DOHH2 (cell line): ENCODE results near the gene MAPKAPK2.

ENCODE experiments used
- CTCF ChIP-seq: fragments of 200-600 bp; sonication (generic); IDR thresholded peaks from one replicate; pipeline ENCODE4 v1.5.1; 2014; ENCODE audit warnings: antibody characterized with exemption, mild to moderate bottlenecking, low read depth, low read length; ENCODE audit not compliant: poor library complexity, severe bottlenecking
- EZH2phosphoT487 ChIP-seq: fragments of 200-600 bp; sonication (generic); IDR thresholded peaks from 2 replicates; pipeline ENCODE4 v1.6.1; 2017; ENCODE audit warnings: borderline replicate concordance, mild to moderate bottlenecking, antibody characterized with exemption, low read length, moderate library complexity, mixed read lengths

- TF ChIP-seq CTCF = no peak
- no peak for TF ChIP-seq EZH2phosphoT487
Observed at GRCh38 chr1:206668874-206669410, 15.8 kb upstream of the MAPKAPK2 start.
